K562 (cell line): ENCODE data around the gene TRIP10. TPM values are rescaled to one million over a fixed set of nuclear protein-coding genes. Genes with fewer than 3 reads are reported as not detected.

ENCODE experiments used
- ARID2 ChIP-seq: fragments of 450-650 bp; IDR thresholded peaks from 2 replicates; pipeline ENCODE4 v1.6.1; 2017; ENCODE audit warnings: antibody characterized with exemption, mild to moderate bottlenecking
- ARID4B ChIP-seq: sonication (generic); formaldehyde crosslinking; IDR thresholded peaks from 2 replicates; pipeline ENCODE4 v1.8.0; 2022; ENCODE audit warnings: mild to moderate bottlenecking, missing genetic modification reagents
- C11orf30 ChIP-seq: fragments of 450-650 bp; IDR thresholded peaks from 2 replicates; pipeline ENCODE4 v1.6.1; 2016; ENCODE audit warnings: low read depth, mild to moderate bottlenecking
- CHAMP1 ChIP-seq: fragments of 450-650 bp; IDR thresholded peaks from 2 replicates; pipeline ENCODE4 v1.6.1; 2016; ENCODE audit warnings: mild to moderate bottlenecking
- CREM ChIP-seq: IDR thresholded peaks from 2 replicates; pipeline ENCODE4 v1.6.1; 2014; ENCODE audit warnings: antibody characterized with exemption, low read depth
- EP300 ChIP-seq: IDR thresholded peaks from 2 replicates; pipeline ENCODE4 v1.6.1; 2012; ENCODE audit warnings: low read length, improper control_type of control experiment
- FUS ChIP-seq: fragments of 200-400 bp; formaldehyde crosslinking; optimal IDR thresholded peaks from 2 replicates; pipeline ENCODE3; 2017; ENCODE audit warnings: low read depth, low read length
- HDAC1 ChIP-seq, 2 experiments: fragments of 450-650 bp; IDR thresholded peaks; 2 replicates each; pipeline ENCODE4 v1.6.1; 2016 to 2017; ENCODE audit warnings: inconsistent platforms in 1 of 2, mild to moderate bottlenecking in 1 of 2, moderate library complexity in 1 of 2
- L3MBTL2 ChIP-seq: fragments of 450-650 bp; IDR thresholded peaks from 2 replicates; pipeline ENCODE4 v1.6.1; 2016; ENCODE audit warnings: mild to moderate bottlenecking, moderate library complexity
- MYC ChIP-seq, 2 experiments: fragments of 250-450 bp in 1 of 2; sonication (Bioruptor Pico) in 1 of 2; IDR thresholded peaks; 2 replicates each; pipeline versions ENCODE4 v1.5.1 to v1.6.1; 2012 to 2021; ENCODE audit warnings: low read depth in 2 of 2, borderline replicate concordance in 1 of 2, improper control_type of control experiment in 1 of 2, low read length in 1 of 2, mild to moderate bottlenecking in 1 of 2, moderate library complexity in 1 of 2
- NBN ChIP-seq: fragments of 450-650 bp; IDR thresholded peaks from 2 replicates; pipeline ENCODE4 v1.6.1; 2016; ENCODE audit warnings: low read depth, mild to moderate bottlenecking
- RERE ChIP-seq: sonication (generic); formaldehyde crosslinking; IDR thresholded peaks from 2 replicates; pipeline ENCODE4 v1.8.0; 2023; ENCODE audit warnings: missing genetic modification reagents, mild to moderate bottlenecking, borderline replicate concordance
- SP1 ChIP-seq: sonication (generic); formaldehyde crosslinking; IDR thresholded peaks from 2 replicates; pipeline ENCODE4 v1.8.1; 2022; ENCODE audit warnings: mild to moderate bottlenecking, missing genetic modification reagents
- SP2 ChIP-seq: IDR thresholded peaks from 2 replicates; pipeline ENCODE4 v1.6.1; 2011; ENCODE audit warnings: mild to moderate bottlenecking, low read depth, low read length, moderate library complexity; ENCODE audit not compliant: poor library complexity, severe bottlenecking; ENCODE audit errors: extremely low read depth
- polyA plus RNA-seq, 8 experiments: library from polyadenylated mRNA; depleted of rRNA in 4 of 8; stranded (reverse) in 5 of 8; unstranded in 3 of 8; fragments of >200 nt; fragmentation: Nextera tagmentation in 2 of 8; fragmentation: Illumina TruSeq in 1 of 8; extraction: Ambion mirVana in 2 of 8; extraction: Trizol in 1 of 8; gene quantifications; 2 replicates each; pipeline versions ENCODE4 v1.2.1 to v1.2.3, GENCODE V29; 2011 to 2014; ENCODE audit warnings: inconsistent platforms in 1 of 8, missing spikeins in 1 of 8
- total RNA-seq, 7 experiments: library from RNA; depleted of rRNA in 6 of 7; stranded (reverse); fragments of >200 nt in 6 of 7; fragmentation: Illumina TruSeq in 2 of 7; extraction: Trizol in 2 of 7; gene quantifications; 2 replicates each; pipeline versions ENCODE4 v1.2.1 to v1.2.3, GENCODE V29; 2011 to 2021; ENCODE audit warnings: low replicate concordance in 1 of 7

TRIP10 gene
- total and polyA plus RNA-seq, 9 of the 15 experiments (the other 6 are each of a cell fraction or from before 2014, with no cell fraction given) = 1.2 to 66.8 (median 36.1) TPM

GRCh38 chr19:6736169-6736916 is 3.1 kb upstream of the TRIP10 start (continued):
- TF ChIP-seq SP2 (no peak), SP1 (CRISPR knock-in tag) (peak; percentile 77), CHAMP1 (no peak), ARID2 (no peak), HDAC1 (IDR thresholded peaks at IDR 0.05) (peak in 1 of 2 experiments; percentile 66; a peak in 1 of 4 replicates), RERE (CRISPR knock-in tag) (no peak), L3MBTL2 (peak; percentile 79), MYC (IDR thresholded peaks at IDR 0.05; ENCODE audit: low read depth, low read length) (peak; percentile 52; the same call in 1 of the 2 replicates), MYC (CRISPR knock-in tag; IDR thresholded peaks at IDR 0.05; ENCODE audit: borderline replicate concordance, low read depth) (no peak), NBN (peak; percentile 83), ARID4B (CRISPR knock-in tag) (peak; percentile 84), CREM (peak; percentile 94), FUS (no peak), C11orf30 (peak; percentile 52), EP300 (0 out of 2 replicates have a peak, but pooled peaks have one; percentile 15)
